NCI-H1105 treated with DMSO at 0.1 percent for 48 hours (cell line): ENCODE data around the gene SYNE1.
A peak's percentile ranks its signal among the peaks of the same experiment; 100 is the strongest.
"Not testable (repeated sequence)": the region's sequence is repeated elsewhere in the genome, so short reads cannot be mapped to it uniquely, and the experiment has no call there.

Experiments
- DNase-seq: peaks from one replicate; lab custom pipeline; 2025; lab: John Stamatoyannopoulos, UW

SYNE1 gene

GRCh38 chr6:152423216-152424103 lies 213.7 kb downstream of the SYNE1 start:
- DNase-seq: no peak

GRCh38 chr6:152421496-152421895 lies 215.7 kb downstream of the SYNE1 start:
- not testable (repeated sequence) for DNase-seq

- DNase-seq: no peak
Observed at GRCh38 chr6:152420696-152421095, 216.5 kb downstream of the SYNE1 start.

- DNase-seq: no peak
Observed at GRCh38 chr6:152418551-152418950, 218.6 kb downstream of the SYNE1 start.

- no peak for DNase-seq
Observed at GRCh38 chr6:152416652-152417051, 220.5 kb downstream of the SYNE1 start.

- DNase-seq: no peak
Observed at GRCh38 chr6:152404936-152405595, 232.1 kb downstream of the SYNE1 start.

GRCh38 chr6:152404086-152404857 lies 232.9 kb downstream of the SYNE1 start:
- no peak for DNase-seq

GRCh38 chr6:152402791-152403190 lies 234.4 kb downstream of the SYNE1 start:
- no peak for DNase-seq

GRCh38 chr6:152401978-152402377 lies 235.2 kb downstream of the SYNE1 start:
- DNase-seq: no peak

GRCh38 chr6:152399399-152399798 lies 237.8 kb downstream of the SYNE1 start:
- no peak for DNase-seq

- DNase-seq: no peak
Observed at GRCh38 chr6:152398993-152399392, 238.2 kb downstream of the SYNE1 start.

GRCh38 chr6:152398316-152398715 lies 238.8 kb downstream of the SYNE1 start:
- no peak for DNase-seq

GRCh38 chr6:152394303-152394702 lies 242.9 kb downstream of the SYNE1 start:
- DNase-seq: no peak

- no peak for DNase-seq
Observed at GRCh38 chr6:152391179-152391880, 245.8 kb downstream of the SYNE1 start.

GRCh38 chr6:152387091-152387490 lies 250.1 kb downstream of the SYNE1 start:
- no peak for DNase-seq

- no peak for DNase-seq
Observed at GRCh38 chr6:152386131-152386530, 251.0 kb downstream of the SYNE1 start.

- peak; percentile 19 for DNase-seq
Observed at GRCh38 chr6:152380993-152381898, 255.9 kb downstream of the SYNE1 start.

- DNase-seq: no peak
Observed at GRCh38 chr6:152380351-152380767, 256.8 kb downstream of the SYNE1 start.

- DNase-seq: no peak
Observed at GRCh38 chr6:152379423-152379822, 257.7 kb downstream of the SYNE1 start.

- DNase-seq: no peak
Observed at GRCh38 chr6:152378169-152378568, 259.0 kb downstream of the SYNE1 start.

GRCh38 chr6:152375197-152375596 lies 262.0 kb downstream of the SYNE1 start:
- DNase-seq: no peak
